NCI-H2196 treated with DMSO at 0.1 percent for 48 hours (cell line): ENCODE measurements around the gene ZSCAN25.
"Not testable (repeated sequence)": the region's sequence is repeated elsewhere in the genome, so short reads cannot be mapped to it uniquely, and the experiment has no call there.

Source experiments
- DNase-seq: peaks from one replicate; lab custom pipeline; 2025; ENCODE audit not compliant: unreplicated experiment; lab: John Stamatoyannopoulos, UW

Gene ZSCAN25

GRCh38 chr7:99616359-99617191, at the start of gene ZSCAN25:
TSS of gene ZSCAN25 (plus strand) at chr7:99616946. CDS start at chr7:99619607, 2,661 bp downstream.
- peak; percentile 80 for DNase-seq

DNA sequence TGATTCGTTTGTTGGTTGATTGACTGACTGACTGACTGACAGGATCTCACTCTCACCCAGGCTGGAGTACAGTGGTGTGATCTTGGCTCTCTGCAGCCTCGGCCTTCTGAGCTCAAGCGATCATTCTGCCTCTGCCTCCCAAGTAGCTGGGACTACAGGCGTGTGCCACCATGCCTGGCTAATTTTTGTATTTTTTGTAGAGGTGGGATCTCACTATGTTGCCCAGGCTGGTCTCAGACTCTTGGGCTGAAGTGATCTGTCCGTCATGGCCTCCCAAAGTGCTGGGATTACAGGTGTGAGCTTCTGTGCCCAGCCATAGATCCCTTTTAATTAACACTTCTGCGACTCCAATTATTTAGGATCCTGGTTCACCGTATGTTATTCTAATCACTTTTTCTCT, 48.0 kb upstream of the ZSCAN25 start:
- DNase-seq, result not testable (repeated sequence)

DNA sequence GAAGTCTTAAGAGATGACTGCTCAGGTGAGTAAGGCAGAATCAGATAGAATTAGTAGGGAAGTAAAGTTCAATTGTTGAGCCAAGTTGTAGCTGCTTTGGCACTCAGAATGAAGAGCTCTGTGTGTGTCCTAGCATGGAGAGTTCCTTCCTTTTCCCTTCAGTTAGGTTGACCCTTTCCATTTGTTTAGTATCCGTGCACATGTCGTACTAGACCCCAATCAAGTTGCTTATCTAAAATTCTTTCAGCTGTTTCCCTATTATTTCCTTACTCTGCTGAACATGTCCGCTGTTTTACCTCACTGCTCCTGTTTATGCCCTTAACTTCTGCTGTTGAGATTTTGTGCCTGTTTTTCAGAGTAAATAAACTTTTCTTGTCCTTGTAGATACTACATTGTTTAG, 45.0 kb upstream of the ZSCAN25 start:
- no peak for DNase-seq

DNA sequence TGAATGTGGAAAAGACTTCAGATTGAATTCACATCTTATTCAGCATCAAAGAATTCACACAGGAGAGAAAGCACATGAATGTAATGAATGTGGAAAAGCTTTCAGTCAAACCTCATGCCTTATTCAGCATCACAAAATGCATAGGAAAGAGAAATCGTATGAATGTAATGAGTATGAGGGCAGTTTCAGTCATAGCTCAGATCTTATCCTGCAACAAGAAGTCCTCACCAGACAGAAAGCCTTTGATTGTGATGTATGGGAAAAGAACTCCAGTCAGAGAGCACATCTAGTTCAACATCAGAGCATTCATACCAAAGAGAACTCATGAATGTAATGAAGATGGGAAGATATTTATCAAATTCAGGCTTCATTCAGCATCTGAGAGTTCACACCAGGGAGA, 43.5 kb upstream of the ZSCAN25 start:
- no peak for DNase-seq

DNA sequence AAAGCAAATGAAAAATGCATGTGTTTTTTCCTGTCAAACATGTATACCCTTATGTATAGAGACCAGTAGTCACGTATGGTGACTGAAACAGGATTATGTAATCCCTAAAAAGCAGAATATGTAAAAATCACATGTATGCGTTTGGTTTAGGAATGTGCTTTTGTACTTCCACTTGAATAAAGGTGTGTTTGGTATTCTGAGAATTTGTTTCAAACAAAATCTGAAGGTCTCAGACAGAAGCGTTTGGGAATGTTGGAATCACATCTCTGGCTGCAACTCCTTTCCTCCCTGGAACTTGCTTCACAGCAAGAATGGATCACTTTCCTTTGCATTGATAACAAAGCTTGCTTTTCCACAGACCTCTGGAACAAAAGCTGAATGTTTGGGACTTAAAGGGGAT, 40.5 kb upstream of the ZSCAN25 start:
- no peak for DNase-seq

DNA sequence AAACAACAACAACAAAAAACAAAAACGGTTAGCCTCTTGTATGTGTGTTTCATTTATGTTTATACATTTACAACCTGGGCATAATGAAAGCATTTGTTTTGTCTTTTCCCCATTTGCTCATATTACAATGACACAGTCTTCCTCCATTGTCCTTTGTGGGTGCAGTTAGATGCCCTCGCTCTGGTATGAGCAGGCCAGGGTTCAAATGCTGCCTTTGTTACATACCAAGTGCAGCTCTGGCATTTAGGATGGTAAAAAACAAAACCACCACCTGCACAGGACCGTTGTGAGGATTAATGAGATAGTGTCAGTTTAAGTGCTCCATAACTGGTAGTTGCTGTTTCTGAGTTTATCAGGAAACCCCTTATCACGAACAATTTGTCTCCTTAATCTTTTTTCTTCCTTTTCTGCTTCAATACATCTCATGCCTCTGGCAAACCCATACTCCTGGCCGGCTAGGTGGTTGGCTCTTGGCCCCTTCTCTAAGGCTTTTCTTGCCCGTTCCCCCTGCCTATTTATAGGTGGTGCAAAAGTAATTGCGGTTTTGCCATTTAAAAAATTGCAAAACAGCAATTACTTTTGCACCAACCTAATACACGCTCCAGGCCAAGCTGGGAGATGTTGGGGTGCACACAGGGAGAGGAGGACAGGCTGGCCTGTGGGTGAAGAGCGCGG, 37.3 kb upstream of the ZSCAN25 start:
- no peak for DNase-seq

DNA sequence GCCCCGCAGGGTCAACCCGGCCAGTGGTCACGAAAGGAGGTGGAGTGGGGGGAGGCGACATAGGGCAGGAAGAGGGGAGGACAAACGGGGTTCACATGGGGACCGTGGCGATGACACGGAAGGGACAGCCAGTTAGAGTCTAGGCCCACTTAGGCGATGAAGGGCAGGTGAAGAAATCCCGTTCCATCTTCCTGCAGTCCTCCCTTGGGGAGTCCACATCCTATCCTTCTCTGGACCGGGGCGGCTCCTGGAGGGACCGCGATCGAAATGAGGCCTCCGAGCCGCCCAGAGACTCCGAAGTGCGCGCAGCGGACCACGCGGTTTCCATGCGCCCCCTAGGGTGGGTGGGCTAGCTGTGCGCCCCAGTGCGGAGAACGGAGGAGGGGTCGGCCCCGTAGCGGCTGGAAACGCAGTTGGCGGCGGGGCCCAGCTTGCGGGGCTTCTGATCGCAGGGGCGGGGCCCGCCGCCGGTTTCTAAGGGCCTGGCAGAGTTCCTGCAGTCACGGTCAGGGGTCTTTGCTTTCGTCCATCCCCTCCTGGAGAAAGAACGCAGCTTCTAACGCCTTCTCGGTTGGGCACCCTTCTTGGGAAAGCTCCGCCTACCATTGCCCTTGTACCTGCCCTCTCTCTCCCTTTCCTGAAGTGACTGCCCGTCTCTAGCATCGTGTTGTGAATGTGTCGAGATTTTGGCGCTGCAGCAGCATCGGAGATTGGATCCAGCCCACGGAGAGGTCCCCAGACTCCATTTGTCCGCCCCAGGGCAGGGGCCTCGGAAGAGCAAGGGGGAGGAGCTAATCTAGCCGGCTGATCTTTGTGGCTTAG, 36.6 kb upstream of the ZSCAN25 start:
- no peak for DNase-seq

DNA sequence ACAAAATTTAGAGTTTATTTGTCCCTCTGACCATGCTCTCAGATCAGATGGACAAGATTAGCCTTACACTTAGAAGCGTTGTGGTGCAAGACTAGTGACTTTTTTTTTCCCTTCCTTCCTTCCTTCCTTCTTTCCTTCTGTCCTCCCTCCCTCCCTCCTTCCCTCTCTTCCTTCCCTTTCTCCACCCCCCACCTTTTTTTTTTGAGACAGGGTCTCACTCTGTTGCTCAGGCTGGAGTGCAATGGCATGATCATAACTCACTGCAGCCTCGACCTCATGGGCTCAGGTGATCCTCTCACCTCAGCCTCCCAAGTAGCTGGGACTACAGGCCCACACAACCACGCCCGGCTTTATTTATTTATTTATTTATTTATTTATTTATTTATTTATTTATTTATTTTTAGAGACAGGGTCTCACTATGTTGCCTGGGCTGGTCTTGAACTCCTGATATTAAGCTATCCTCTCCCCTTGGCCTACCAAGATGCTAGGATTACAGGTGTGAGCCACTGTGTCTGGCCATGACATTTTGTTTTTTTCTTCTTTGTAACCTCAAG, 35.9 kb upstream of the ZSCAN25 start:
- not testable (repeated sequence) for DNase-seq

DNA sequence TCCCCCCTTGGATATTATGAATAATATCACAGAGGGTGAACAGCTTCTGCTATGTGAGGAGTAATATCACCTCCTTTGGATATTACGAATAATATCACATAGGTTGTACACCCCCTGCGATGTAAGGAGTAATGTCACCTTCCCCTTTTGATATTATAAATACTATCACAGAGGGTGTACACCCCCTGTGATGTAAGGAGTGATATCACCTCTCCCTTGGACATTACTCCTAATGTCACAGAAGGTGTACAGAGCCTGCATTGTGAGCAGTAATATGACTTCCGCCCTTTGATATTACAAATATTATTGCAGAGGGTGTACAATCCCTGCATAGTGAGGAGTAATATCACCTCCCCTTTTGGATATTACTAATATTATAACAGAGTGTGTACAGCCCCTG, 27.9 kb upstream of the ZSCAN25 start:
- no peak for DNase-seq

GRCh38 chr7:99594948-99595745, 21.6 kb upstream of the ZSCAN25 start:
- DNase-seq, result no peak

DNA sequence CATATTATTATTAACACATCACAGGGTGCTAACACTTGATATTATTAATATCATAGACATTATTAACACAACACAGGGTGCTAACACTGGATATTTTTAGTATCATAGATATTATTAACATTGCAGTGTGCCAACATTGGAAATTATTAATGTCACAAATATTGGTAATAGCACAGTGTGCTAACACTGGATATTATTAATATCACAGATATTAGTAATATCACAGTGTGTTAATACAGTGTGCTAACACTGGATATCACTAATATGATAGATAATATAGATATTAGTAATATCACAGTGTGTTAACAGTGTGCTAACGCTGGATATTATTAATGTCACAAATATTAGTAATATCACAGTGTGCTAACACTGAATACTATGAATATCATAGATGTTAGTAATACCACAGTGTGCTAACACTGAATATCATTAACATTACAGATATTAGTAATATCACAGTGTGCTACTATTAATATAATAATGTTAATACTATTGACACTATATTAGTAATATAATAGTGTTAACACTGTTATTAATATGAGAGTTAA, 20.3 kb upstream of the ZSCAN25 start:
- DNase-seq, result no peak

DNA sequence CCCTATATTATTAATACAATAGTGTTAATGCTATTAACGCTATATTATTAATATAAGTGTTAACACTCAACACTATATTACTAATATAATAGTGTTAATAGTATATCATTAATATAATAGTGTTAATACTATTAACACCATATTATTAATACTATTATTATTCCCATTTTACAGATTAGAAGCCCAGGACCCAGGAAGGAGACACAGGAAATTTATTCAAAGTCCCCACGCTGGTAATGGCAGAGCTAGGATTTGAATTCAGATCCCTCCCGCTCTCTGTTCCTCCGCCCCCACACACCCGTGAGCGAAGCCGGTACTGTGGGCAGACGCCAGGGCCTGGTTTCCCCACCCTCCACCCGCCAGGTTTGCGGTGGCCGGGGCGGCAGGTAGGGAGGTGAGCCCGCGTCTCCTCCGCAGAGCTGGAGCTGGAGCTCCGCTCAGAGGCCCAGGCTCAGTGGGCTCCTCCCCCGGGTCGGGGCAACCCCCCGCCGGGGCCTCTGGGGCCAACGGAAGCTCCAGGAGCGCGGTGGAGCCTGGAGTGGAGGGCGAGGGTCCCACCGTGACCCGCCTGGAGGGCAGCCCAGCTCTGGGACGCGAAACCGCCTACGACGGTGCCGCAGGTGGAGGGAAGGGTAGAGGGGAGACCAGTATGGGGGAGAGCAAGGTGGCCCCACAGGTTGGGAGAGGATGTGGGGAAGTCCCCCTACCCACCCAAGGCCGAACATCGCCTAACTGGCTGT, 18.8 kb upstream of the ZSCAN25 start, which contains the start of gene TMEM225B:
Gene TMEM225B (plus strand): TSS at position 506 of the 740 bp plus-strand sequence. CDS start 6,122 bp downstream, outside the sequence.
- no peak for DNase-seq

- no peak for DNase-seq
Observed at GRCh38 chr7:99599836-99600235, 16.9 kb upstream of the ZSCAN25 start.

- no peak for DNase-seq
Observed at GRCh38 chr7:99601656-99602310, 15.0 kb upstream of the ZSCAN25 start.

DNA sequence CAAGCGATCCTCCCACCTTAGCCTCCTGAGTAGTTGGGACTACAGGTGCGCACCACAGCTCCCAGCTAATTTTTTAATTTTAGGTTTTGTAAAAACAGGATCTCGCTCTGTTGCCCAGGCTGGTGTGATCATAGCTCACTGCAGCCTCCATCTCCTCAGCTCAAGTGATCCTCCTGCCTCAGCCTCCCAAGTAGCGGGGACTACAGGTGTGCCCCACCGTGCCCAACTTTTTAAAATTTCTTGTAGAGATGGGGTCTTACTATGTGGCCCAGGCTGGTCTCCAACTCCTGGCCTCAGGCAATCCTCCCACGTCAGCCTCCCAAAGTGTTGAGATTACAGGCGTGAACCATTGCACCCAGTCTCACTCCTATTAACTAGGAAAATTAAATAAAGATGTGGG, 11.2 kb upstream of the ZSCAN25 start:
- no peak for DNase-seq

GRCh38 chr7:99606531-99606930, 10.2 kb upstream of the ZSCAN25 start:
- DNase-seq, result no peak

DNA sequence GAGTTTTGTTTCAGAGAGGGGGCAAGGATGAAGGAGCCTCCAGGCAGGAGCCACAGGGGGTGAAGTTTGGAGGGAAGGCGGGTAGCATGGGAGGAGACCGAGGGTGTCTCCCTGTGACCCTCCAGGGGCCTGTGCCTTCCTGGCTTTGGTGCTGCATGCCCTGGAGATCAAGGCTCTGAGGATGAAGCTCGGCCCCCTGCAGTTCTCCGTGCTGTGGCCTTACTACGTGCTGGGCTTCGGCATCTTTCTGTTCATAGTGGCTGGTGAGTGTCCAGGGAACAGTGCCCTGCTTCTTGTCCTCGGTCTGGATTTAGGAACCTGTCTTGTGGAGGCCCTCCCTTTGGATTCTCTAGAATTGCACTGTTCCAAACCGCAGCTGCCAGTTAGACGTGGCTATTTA, 9.2 kb upstream of the ZSCAN25 start:
- no peak for DNase-seq

GRCh38 chr7:99614495-99614894, 2.3 kb upstream of the ZSCAN25 start:
- DNase-seq, result no peak

GRCh38 chr7:99615989-99616358, 772 bp upstream of the ZSCAN25 start:
- no peak for DNase-seq
